HEK293 (cell line): ENCODE data around the gene UGT1A10.

Experiments
- CTCF ChIP-seq: fragments of 450-650 bp; formaldehyde crosslinking; IDR thresholded peaks from 2 replicates; pipeline ENCODE4 v1.5.1; 2016; ENCODE audit warnings: missing biosample characterization, missing genetic modification characterization
- MEIS1 ChIP-seq: sonication (generic); formaldehyde crosslinking; IDR thresholded peaks from 2 replicates; pipeline ENCODE4 v1.8.1; 2022; ENCODE audit warnings: missing genetic modification reagents, mild to moderate bottlenecking, borderline replicate concordance
- PRDM6 ChIP-seq: fragments of 450-650 bp; formaldehyde crosslinking; IDR thresholded peaks from 2 replicates; pipeline ENCODE4 v1.5.1; 2017; ENCODE audit warnings: missing biosample characterization, missing genetic modification characterization
- SALL2 ChIP-seq: fragments of 450-650 bp; formaldehyde crosslinking; IDR thresholded peaks from 2 replicates; pipeline ENCODE4 v1.5.0; 2017; ENCODE audit warnings: missing biosample characterization, mild to moderate bottlenecking, missing genetic modification characterization, borderline replicate concordance
- SP2 ChIP-seq: fragments of 450-650 bp; formaldehyde crosslinking; IDR thresholded peaks from 2 replicates; pipeline ENCODE4 v1.5.1; 2016; ENCODE audit warnings: missing biosample characterization, missing genetic modification characterization
- YY1 ChIP-seq: fragments of 450-650 bp; formaldehyde crosslinking; IDR thresholded peaks from 2 replicates; pipeline ENCODE4 v1.5.1; 2018; ENCODE audit warnings: missing biosample characterization, missing genetic modification characterization
- YY2 ChIP-seq: fragments of 450-650 bp; formaldehyde crosslinking; IDR thresholded peaks from 2 replicates; pipeline ENCODE4 v1.5.1; 2016; ENCODE audit warnings: missing biosample characterization, missing genetic modification characterization
- ZBTB11 ChIP-seq: fragments of 450-650 bp; formaldehyde crosslinking; conservative IDR thresholded peaks from 2 replicates; pipeline ENCODE4 v1.5.1; 2016; ENCODE audit warnings: low read depth, missing biosample characterization, missing genetic modification characterization
- ZNF138 ChIP-seq: fragments of 450-650 bp; formaldehyde crosslinking; IDR thresholded peaks from 2 replicates; pipeline ENCODE4 v1.5.1; 2016; ENCODE audit warnings: missing biosample characterization, missing genetic modification characterization, borderline replicate concordance
- ZNF140 ChIP-seq: fragments of 450-650 bp; formaldehyde crosslinking; IDR thresholded peaks from 2 replicates; pipeline ENCODE4 v1.5.1; 2016; ENCODE audit warnings: missing biosample characterization, missing genetic modification characterization
- ZNF501 ChIP-seq: fragments of 450-650 bp; formaldehyde crosslinking; IDR thresholded peaks from 2 replicates; pipeline ENCODE4 v1.5.1; 2016; ENCODE audit warnings: missing biosample characterization, missing genetic modification characterization
- ZNF544 ChIP-seq: fragments of 450-650 bp; formaldehyde crosslinking; IDR thresholded peaks from 2 replicates; pipeline ENCODE4 v1.5.0; 2017; ENCODE audit warnings: missing biosample characterization, missing genetic modification characterization
- ZNF747 ChIP-seq: fragments of 450-650 bp; formaldehyde crosslinking; IDR thresholded peaks from 2 replicates; pipeline ENCODE4 v1.5.1; 2016; ENCODE audit warnings: missing biosample characterization, missing genetic modification characterization
- ZNF76 ChIP-seq: fragments of 450-650 bp; formaldehyde crosslinking; IDR thresholded peaks from 2 replicates; pipeline ENCODE4; 2016; ENCODE audit warnings: low read depth, missing biosample characterization, missing genetic modification characterization, borderline replicate concordance

- TF ChIP-seq ZNF138 (tag by site-specific recombination) (no peak), CTCF (no peak), ZNF501 (tag by site-specific recombination) (no peak), ZNF140 (tag by site-specific recombination) (no peak), YY2 (tag by site-specific recombination) (no peak), SALL2 (tag by site-specific recombination) (no peak), ZBTB11 (tag by site-specific recombination) (no peak), ZNF544 (tag by site-specific recombination) (no peak), MEIS1 (CRISPR knock-in tag) (no peak), YY1 (tag by site-specific recombination) (no peak), SP2 (tag by site-specific recombination) (no peak), ZNF747 (no peak), PRDM6 (tag by site-specific recombination) (no peak), ZNF76 (no peak)
Measured at GRCh38 chr2:233764264-233764663, 128.0 kb downstream of the UGT1A10 start.
